GM18517 (cell line): ENCODE data around the gene PLXNB1.
"Not testable (repeated sequence)": the region's sequence is repeated elsewhere in the genome, so short reads cannot be mapped to it uniquely, and the experiment has no call there.

Experiments used
- ATAC-seq: cut with Tn5 transposase; IDR thresholded peaks from one replicate; pipeline ENCODE4 v1.9.1; 2021; ENCODE audit warnings: mild to moderate bottlenecking, moderate library complexity; ENCODE audit not compliant: unreplicated experiment

The PLXNB1 gene

DNA sequence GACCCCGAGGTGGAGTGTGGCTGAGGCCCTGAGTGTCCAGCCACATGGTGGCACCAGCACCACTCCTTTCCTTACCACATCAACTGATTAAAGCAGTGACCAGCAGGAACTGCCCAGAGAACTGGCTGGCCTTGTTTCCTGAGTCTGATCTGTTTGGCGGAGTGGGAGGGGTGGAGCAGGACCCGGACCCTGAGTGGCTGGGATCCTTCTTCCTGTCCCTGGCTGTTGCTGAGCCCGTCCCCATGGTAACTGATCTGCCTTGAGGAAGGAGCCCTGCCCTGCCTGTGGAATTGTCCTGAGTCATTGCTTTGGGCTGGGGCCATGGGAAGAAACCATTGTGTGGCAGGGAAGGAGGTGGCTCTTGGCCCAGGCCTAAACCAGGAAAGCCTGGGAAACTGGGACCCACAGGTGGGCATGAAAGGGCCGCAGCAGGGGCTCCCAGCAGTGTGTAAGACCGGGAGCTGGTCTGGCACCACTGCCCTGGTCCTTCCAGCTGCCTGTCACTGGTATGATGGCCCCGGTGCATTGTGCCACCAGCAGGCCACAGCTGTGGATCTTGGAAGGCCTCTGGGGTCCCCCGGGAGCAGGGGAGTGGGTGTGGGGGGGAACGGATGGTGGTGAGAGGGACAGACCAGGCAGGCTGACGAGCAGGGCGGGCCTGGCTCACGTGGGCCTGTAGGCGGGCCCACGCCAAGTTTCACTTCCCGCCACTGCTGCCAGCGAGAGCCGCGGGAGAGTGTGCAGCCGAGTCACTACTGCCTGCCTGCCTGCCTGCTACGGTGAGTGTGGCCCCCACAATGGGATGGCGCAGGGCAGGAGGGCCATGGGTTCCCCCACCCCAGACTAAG lies 35.9 kb upstream of the PLXNB1 start:
- peak; percentile 55 for ATAC-seq

DNA sequence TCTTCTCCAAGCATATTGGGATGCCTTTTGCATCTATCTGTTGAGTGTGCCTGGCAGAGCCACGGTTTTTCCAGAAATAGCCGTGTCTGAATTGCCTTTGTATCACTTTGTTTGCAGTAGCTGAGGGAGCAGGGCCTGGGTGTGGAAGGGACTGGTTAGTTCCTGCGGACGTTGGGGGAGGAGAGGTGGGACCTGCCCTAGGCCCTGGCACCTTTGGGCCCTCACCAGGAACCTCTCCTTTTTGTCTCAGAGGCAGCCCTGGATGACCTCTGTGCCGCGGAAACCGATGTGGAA lies 35.3 kb upstream of the PLXNB1 start:
- ATAC-seq, result no peak

DNA sequence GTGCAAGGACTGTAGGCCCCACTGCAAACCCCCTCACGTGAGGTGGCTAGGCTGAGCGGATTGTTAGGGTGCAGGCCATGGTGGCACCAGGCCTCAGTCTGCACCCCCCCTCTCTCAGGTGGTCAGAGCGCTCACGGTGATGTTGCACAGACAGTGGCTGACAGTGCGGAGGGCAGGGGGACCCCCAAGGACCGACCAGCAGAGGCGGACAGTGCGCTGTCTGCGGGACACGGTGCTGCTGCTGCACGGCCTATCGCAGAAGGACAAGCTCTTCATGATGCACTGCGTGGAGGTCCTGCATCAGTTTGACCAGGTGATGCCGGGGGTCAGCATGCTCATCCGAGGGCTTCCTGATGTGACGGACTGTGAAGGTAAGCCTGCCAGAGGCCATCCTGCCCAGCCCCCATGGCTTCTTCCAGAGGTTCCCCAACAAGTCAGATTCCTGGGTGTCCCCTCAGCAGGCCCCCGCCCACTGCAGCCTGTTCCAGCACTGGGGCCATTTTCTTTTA lies 34.9 kb upstream of the PLXNB1 start:
- ATAC-seq, result no peak

DNA sequence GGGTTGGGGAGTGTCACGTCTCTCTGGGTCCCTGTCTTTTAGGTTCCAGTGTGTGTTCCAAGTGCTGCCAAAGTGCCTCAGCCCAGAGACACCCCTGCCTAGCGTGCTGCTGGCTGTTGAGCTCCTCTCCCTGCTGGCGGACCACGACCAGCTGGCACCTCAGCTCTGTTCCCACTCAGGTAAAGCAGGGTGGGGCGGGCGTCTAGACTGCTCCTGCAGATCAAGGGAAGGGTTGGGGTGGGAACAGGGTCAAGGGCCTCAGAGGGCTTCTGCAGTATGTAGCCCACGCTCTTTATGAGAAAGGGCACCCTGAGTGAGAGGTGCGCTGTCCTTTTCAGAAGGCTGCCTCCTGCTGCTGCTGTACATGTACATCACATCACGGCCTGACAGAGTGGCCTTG lies 33.8 kb upstream of the PLXNB1 start:
- ATAC-seq, result no peak

DNA sequence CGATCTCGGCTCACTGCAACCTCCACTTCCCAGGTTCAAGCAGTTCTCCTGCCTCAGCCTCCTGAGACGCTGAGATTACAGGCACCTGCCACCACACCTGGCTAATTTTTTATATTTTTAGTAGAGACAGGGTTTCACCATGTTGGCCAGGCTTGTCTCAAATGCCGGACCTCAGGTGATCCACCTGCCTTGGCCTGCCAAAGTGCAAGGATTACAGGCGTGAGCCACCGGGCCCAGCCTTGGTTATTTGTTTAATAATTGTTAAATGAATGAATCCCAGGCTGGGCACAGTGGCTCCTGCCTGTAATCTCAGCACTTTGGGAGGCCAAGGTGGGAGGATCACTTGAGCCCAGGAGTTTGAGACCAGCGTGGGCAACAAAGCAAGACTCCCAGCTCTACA lies 31.9 kb upstream of the PLXNB1 start:
- ATAC-seq, result not testable (repeated sequence)

DNA sequence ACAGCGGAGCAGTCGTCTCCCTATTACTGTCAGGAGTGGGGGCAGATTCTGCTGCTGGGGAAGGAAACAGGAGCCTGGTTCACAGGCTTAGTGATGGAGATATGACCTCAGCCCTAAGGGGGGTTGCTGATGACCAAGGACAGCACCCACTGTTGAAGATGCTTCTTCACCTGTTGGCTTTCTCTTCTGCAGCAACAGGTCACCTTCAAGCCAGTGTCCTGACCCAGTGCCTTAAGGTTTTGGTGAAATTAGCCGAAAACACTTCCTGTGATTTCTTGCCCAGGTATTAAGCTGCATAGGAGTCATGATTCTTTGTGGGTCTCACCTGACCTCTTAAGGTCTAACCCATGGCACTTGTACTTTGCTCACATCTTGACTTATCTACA lies 30.6 kb upstream of the PLXNB1 start:
- no peak for ATAC-seq

DNA sequence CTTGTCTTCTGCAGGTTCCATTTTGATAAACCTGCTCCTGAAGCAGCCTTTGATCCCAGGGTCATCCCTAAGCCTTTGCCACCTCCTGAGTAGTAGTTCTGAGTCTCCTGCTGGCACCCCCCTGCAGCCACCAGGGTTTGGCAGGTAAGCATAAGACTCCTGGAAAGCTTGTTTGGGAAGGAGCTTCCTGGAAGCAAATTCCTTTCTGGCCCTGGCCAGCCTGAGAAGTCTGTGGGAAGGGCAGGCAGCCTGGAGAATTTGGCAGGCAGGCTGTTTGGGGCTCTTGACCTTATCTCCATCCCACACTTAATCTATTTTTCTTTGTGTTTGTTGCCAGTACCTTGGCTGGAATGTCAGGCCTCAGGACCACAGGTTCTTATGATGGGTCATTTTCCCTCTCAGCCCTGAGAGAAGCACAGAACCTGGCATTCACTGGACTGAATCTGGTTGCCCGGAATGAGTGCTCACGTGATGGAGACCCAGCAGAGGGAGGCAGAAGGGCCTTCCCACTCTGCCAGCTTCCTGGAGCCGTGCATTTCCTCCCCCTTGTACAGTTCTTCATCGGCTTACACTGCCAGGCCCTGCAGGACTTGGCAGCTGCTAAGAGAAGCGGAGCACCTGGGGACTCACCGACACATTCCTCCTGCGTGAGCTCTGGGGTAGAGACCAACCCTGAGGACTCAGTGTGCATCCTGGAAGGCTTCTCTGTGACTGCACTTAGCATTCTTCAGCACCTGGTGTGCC lies 30.1 kb upstream of the PLXNB1 start:
- no peak for ATAC-seq

DNA sequence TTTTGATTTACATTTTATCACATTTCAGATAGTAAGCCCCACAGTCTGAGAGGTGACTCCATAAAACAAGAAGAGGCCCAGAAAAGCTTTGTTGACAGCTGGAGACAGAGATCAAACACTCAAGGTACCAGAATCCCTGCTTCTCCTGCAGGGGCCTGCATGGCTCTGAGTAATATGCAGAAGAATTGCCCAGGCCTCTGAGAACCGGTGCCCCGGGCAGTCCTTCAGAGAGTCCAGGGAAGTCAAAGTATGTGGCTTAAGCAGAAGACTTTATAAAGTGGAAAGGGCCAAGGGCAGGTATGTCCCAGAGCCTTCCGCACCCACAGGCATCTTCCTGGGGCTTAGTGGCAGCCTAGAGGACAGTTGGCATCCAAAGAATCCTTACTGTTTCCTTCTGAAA lies 29.4 kb upstream of the PLXNB1 start:
- ATAC-seq, result no peak

DNA sequence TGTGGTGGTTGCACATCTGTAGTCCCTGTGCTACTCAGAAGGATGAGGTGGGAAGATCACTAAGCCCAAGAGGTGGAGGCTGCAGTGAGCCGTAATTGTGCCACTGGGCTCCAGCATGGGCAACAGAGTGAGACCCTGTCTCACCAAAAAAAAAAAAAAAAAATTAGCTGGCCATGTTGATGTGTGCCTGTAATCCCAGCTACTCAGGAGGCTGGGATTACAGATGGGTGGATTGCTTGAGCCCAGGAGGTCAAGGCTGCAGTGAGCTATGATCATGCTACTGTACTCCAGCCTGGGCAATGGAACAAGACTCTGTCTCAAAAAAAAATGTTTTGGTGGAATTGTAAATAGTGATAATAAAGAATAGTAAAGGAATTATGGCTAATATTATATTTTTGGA lies 26.6 kb upstream of the PLXNB1 start:
- ATAC-seq, result no peak

DNA sequence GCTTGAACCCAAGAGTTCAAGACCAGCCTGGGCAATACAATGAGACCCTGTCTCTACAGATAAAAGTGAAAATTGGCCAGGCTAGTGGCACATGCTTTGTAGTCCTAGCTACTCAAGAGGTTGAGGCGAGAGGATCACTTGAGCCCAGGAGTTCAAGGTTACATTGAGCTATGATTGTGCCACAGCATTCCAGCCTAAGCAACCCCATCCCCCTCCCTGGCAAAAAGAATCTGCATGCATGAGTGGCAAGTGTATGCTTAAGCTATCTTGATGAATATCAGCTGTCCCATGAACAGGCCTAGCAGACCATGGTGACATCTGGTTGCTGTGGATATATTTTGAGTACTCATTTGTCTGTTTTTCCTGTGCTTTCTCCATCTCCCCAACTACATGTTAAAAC lies 21.4 kb upstream of the PLXNB1 start:
- ATAC-seq, result no peak

DNA sequence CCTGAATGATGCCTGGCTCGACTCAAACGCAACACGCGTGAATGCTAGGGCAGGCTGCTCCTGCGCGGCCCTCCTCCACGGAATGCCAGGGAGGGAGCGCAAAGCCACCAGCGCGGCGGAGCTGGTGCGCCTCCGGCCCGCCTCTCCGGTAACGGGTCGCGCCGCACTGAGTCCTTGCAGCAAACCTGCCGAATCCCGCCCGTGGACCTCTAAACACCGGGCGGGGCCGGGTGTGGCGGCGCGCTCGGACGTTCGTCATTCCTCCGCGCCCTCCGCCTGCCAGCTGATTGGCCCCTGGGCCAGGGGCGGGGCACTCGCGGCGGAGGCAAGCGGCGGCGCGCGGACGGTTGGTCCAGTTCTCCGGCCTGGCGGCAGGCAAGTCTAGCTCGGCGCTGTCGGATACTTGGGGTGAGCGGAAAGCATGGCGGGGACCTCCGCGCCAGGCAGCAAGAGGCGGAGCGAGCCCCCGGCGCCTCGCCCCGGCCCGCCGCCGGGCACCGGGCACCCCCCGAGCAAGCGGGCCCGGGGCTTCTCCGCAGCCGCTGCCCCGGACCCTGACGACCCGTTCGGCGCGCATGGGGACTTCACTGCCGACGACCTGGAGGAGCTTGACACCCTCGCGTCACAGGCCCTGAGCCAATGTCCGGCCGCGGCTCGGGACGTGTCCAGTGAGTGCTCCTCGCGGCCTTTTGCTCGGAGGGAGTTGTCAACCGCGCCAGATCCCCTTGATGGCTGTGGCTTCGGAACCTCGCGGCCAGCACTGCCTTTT lies 16.7 kb upstream of the PLXNB1 start, which contains the start of gene ATRIP:
Gene ATRIP, plus strand, starts transcription at position 313 of the 769 bp plus-strand sequence. Its CDS starts 109 bp downstream, at position 422.
- ATAC-seq, result peak; percentile 77

DNA sequence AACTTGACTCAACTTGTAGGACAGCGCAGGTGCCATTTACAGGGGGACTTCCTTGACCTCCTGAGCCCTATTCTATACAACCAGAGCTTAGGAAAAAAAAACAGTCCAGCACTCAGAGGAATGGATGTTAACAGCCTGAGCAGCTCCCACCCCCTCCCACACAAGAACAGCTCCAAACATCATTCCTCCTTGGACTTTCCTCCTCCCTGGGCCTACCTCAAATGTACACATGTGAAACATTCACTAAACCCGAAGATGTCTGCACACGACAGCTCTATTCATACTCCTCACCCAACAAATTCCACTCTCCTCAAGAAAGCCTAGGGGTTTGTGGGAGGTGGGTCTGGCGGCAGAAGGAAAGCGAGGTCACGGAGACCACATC lies 16.1 kb upstream of the PLXNB1 start:
- no peak for ATAC-seq

DNA sequence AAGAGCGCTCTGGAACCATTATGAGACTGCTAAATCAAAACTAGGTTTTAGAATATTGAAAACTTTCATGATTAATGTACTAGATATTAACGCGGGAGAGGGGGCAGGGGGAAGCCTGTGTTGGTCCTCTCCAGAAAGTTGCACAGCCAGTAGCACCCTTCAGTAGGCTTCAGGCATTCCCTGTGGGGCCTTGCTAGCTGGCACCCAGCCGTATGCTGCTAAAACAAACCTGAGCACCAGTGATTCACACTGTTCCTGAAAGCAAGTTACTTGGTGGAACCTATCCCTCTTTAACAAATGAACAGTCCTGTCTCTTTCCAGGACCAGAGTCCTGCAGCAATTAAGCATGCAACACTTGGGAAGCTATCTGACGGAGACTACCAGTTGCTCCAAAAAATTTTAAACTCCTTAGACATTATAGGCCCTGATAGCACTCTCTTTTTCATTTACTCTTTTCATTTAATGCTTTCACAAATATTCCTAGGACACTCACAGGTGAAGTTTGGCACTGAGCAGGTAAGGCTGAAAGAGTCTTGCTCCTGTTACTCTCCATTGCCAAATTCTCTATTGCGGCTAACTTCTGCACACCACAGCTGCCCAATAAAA lies 15.5 kb upstream of the PLXNB1 start:
- no peak for ATAC-seq

DNA sequence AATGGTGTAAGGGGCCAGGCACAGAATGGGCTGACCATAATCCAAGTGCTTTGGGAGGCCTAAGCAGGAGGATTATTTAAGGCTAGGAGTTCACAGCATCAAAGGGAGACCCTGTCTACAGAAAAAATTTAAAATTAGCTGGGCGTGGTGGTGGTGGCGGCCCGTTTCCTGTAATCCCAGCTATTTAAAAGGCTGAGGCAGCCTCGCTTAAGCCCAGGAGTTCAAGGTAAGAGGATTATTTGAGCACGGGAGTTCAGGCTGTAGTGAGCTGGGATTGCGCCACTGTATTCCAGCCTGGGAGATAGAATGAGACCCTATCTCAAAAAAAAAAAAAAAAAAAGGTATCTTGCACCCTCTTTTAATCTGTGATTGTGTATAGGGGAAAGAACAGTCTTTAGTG lies 12.1 kb upstream of the PLXNB1 start:
- no peak for ATAC-seq

DNA sequence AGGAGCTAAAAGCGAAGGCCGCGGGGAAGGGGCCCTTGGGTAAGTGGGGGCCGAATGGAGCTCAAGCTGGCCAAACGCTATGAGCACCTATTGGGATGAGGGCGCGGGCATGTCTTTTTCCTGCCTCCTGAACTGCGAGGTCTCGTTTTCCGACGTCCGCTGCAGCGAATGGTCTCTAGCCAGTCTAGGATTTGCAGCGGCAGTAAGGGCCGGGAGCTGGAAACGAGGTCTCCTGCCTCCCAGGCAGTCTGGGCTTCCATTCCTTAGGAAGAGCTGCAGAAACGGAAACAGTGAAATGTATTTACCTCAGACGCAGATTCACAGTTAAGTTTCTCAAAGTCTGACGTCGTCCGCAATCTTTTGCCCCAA lies 10.7 kb upstream of the PLXNB1 start:
- no peak for ATAC-seq

DNA sequence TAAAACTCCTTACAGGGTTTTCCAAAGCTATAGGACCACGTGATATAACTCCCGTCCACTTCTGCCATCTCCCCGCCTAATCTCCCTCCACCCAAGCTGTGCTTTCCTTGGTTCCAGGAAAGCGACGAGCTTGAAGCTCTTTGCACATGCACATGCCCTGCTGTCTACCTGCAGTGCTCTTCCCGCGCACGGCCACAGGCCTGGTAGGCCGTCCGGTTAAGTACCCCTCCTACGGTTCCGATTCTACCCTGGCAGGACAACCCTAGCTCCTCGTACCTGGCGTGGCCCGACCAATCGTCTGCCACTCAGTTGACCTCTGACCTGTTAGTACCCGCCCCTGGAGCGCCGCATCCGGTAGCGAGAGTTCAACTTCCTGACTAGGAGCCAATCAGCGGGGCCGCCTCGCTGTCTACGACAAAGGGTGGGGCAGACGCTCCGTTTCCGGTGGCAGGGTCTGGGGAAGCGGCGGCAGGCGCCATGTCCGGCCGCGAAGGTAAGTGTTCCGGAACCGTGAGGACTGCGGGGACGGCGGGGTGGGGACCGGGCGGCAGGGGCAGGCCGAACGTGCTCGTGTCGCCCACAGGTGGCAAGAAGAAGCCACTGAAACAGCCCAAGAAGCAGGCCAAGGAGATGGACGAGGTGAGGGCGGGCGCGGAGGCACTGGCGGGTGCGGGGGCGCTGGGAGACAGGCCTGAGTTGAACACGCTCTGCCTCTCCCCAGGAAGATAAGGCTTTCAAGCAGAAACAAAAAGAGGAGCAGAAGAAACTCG lies 10.1 kb upstream of the PLXNB1 start, which contains the start of the genes CCDC51 and TMA7:
Gene CCDC51, minus strand, starts transcription at position 300 of the 770 bp plus-strand sequence. CDS start 4,991 bp downstream, outside the sequence.
Gene TMA7, plus strand, starts transcription at position 438 of the 770 bp plus-strand sequence. Its CDS starts 40 bp downstream, at position 478.
- peak; percentile 92 for ATAC-seq

DNA sequence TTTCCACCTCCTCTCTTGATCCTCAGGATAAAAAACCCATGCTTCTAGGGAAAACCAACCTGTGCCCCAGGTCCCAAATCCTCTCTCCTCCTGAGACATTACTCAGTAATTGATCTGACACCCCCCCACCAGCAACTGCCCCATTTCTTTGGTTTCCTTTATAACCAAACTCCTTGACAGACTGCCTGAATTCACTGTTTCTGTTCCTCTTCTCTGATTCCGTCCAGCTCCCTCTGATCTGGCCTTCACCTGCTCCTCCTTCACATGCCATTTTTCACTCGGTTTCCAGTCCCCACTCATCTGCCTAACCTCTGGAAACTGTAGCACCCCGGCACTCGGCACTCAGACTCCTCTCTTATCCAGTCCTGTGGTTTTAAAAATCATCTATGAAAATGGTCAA lies 7.9 kb upstream of the PLXNB1 start:
- no peak for ATAC-seq

DNA sequence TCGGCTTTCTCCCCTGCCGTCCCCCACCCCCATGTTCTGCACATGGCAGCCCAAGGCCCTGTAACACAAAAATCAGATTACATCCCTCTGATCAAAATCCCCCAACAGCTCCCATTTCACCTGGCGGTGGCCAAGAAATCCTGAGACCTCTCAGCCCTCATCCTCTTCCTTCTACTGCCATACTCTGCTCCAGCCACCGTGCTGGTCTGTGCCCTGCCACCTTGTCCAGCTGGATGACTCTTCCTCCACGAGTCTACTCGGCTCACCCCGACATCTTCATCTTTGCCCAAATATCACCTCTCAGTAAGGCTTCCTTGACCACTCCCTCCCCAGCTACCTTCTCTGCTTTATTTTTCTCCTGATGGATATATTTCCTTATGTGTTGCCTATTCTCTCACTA lies 7.0 kb upstream of the PLXNB1 start:
- ATAC-seq, result no peak

DNA sequence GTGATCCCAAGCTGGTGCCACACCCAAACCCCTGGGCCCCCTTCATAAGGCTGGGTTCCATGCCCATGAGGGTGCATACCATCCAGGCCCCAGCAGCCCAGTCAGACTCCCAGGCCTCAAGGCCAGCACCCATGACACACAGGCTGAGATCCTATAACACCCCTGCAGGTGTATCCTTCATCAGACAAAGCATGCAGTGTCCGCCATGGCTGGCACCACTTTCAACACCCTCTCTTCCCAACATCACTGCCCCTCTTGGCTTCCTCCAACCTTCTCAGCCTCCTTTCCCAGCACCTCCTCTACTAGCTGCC lies 6.5 kb upstream of the PLXNB1 start:
- no peak for ATAC-seq

DNA sequence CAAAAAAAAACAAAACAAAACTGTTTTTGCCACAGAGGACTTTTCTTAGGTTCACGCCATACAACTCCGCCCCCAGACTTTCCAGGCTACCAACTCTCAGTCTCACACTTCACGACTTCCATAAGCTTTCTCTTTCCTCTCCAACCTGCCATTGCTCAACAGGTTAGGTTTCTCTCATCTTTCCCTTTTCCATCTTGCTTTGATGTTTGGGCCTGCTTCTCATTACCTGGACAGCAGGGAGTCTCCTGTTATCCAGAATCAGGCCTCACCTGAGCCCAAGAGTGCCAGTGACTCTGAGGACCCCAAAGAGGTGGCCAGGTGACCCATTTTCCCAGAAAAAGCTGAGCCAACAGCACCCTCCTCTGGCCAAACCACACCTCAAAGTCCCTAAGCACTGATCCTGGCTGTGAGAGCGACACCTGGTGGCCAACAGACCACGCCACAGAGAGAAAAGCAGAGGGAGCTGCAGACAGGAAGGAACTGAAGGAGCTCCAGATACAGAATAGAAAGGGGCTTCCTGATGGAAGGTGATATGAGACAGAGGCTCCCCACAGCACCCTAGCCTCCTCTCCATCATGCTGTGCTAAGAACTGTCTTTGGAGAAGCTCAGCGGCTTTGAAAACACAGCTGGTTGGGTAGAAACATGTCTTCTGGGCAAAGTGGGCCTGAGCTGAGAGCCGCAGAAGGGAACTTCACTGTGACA lies 6.0 kb upstream of the PLXNB1 start:
- ATAC-seq, result no peak
